PC-3 (cell line): Measurements from ENCODE around the gene HERC2.

ENCODE experiments used
- CTCF ChIP-seq: fragments of 300-600 bp; sonication (generic); conservative IDR thresholded peaks from 2 replicates; pipeline ENCODE4 v1.5.1; 2017; ENCODE audit warnings: antibody characterized with exemption, low read depth, mild to moderate bottlenecking, low read length
- EZH2 ChIP-seq: fragments of 300-600 bp; sonication (generic); IDR thresholded peaks from one replicate; pipeline ENCODE4 v1.6.1; 2017; ENCODE audit warnings: antibody characterized with exemption, mild to moderate bottlenecking, low read length; ENCODE audit not compliant: unreplicated experiment
- EZH2phosphoT487 ChIP-seq: fragments of 300-600 bp; sonication (generic); IDR thresholded peaks from 2 replicates; pipeline ENCODE4 v1.6.1; 2018; ENCODE audit warnings: mild to moderate bottlenecking, antibody characterized with exemption, low read length, borderline replicate concordance

- TF ChIP-seq CTCF (no peak), EZH2 (no peak), EZH2phosphoT487 (no peak)
Observed at GRCh38 chr15:28094732-28095521, 227.1 kb downstream of the HERC2 start.
